BE2C (cell line): Measurements from ENCODE around the gene DCLRE1C.
"Not testable (repeated sequence)": the region's sequence is repeated elsewhere in the genome, so short reads cannot be mapped to it uniquely, and the experiment has no call there.

Experiments used
- DNase-seq: peaks from one replicate; pipeline ENCODE4 v3.0.0-alpha.2; 2020
- H3K27me3 ChIP-seq: fragments of 250-450 bp; sonication (Bioruptor Pico); 2 replicates; pipeline ENCODE4 v1.5.1; 2020; ENCODE audit warnings: mild to moderate bottlenecking
- H3K36me3 ChIP-seq: fragments of 250-450 bp; sonication (Bioruptor Pico); 2 replicates; pipeline ENCODE4 v1.5.1; 2020; ENCODE audit warnings: mild to moderate bottlenecking
- H3K4me1 ChIP-seq: fragments of 250-450 bp; sonication (Bioruptor Pico); 2 replicates; pipeline ENCODE4 v1.5.1; 2020
- H3K4me3 ChIP-seq: 2 replicates; pipeline ENCODE4 v1.5.1; 2011; ENCODE audit warnings: low read depth, low read length
- H3K9me3 ChIP-seq: fragments of 250-450 bp; sonication (Bioruptor Pico); 2 replicates; pipeline ENCODE4 v1.5.1; 2020
- CTCF ChIP-seq: IDR thresholded peaks from 2 replicates; pipeline ENCODE4 v1.5.1; 2012; ENCODE audit warnings: mild to moderate bottlenecking, low read depth, low read length

DCLRE1C gene

GRCh38 chr10:14954934-14955333 is 1.0 kb upstream of the DCLRE1C start:
- DNase-seq = no peak
- no peaks in the 10 kb centered on the region for H3K9me3 ChIP-seq
- no peaks in the 10 kb centered on the region for H3K36me3 ChIP-seq
- H3K4me3 ChIP-seq = peak overlapping the region; percentile 79
- no peak for TF ChIP-seq CTCF
- no peaks in the 10 kb centered on the region for H3K27me3 ChIP-seq
- no peaks in the 10 kb centered on the region for H3K4me1 ChIP-seq

GRCh38 chr10:14953424-14954000 is 384 bp downstream of the DCLRE1C start:
- DNase-seq = no peak
- Histone ChIP-seq H3K36me3 (no peaks in the 10 kb centered on the region), H3K4me1 (no peaks in the 10 kb centered on the region), H3K27me3 (no peaks in the 10 kb centered on the region), H3K9me3 (no peaks in the 10 kb centered on the region), H3K4me3 (peak overlapping the region; percentile 79)
- no peak for TF ChIP-seq CTCF

GRCh38 chr10:14952851-14953423 is 959 bp downstream of the DCLRE1C start:
- peak overlapping the region; percentile 79 for H3K4me3 ChIP-seq
- no peaks in the 10 kb centered on the region for H3K27me3 ChIP-seq
- peak; percentile 11; the same call in 1 of the 2 replicates for TF ChIP-seq CTCF
- no peak for DNase-seq
- H3K36me3 ChIP-seq = no peaks in the 10 kb centered on the region
- no peaks in the 10 kb centered on the region for H3K9me3 ChIP-seq
- no peaks in the 10 kb centered on the region for H3K4me1 ChIP-seq

DNA sequence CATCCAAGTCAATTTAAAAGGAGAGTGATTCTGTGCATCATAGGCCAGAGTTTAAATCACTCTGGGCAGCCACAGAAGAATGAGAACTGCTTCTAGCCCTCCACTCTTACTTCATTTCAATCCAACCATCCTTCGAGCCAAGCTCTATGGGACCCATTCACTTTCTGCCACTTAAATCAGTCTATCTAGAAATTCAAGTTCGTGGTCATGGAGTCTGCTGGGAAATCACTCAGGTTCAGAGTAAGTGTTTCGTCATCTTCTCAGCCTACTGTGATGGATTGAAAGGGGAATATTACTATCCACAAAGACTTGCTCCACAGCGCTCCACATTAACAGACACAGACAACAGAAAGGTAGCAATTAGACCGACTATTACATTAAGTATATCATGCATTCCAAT is 4.6 kb downstream of the DCLRE1C start:
- H3K36me3 ChIP-seq = no peaks in the 10 kb centered on the region; the same call in 1 of the 2 replicates
- no peaks in the 10 kb centered on the region for H3K4me1 ChIP-seq
- no peak for DNase-seq
- H3K9me3 ChIP-seq = no peaks in the 10 kb centered on the region
- no peak overlapping the region for H3K4me3 ChIP-seq
- no peaks in the 10 kb centered on the region for H3K27me3 ChIP-seq
- TF ChIP-seq CTCF = no peak

DNA sequence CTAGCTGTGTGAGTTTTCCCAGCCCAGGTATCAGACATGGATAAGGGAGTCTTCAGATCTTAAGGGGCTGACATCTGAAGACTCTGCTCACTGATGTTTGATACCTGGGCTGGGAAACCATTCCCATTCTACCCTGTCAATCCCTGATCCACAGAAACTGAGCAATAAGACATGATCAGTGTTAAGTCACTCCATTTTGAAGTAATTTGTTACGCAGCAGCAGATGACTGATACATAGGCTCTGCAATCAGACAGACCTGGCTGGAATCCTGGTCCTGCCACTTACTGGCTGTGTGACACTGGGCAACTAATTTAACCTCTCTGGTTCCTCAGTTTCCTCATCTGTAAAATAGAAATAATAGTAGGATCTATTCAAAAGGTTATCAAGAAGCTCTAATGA is 6.6 kb downstream of the DCLRE1C start:
- TF ChIP-seq CTCF = no peak
- Histone ChIP-seq H3K4me3 (no peak overlapping the region), H3K27me3 (no peaks in the 10 kb centered on the region), H3K4me1 (no peaks in the 10 kb centered on the region), H3K36me3 (no peaks in the 10 kb centered on the region; the same call in 1 of the 2 replicates), H3K9me3 (no peaks in the 10 kb centered on the region)
- no peak for DNase-seq

DNA sequence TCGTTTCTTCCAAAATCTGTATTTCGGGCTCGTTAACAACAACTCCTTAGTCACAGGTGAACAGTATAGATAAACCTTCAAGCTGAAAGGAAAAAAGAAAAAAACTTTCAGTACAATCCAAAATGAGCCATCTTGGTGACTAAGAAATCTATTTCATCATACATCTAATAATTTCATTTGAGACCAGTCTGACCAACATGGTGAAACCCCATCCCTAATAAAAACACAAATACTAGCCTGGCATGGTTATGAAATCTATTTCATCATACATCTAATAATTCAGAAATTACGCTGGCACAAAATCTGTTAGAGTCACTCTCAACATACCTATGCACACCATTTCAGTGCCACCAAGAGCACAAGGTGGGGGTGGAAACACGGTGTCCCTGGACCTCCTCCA is 8.8 kb downstream of the DCLRE1C start:
- H3K36me3 ChIP-seq = no peaks in the 10 kb centered on the region; the same call in 1 of the 2 replicates
- H3K4me3 ChIP-seq = no peak overlapping the region
- DNase-seq = no peak
- no peaks in the 10 kb centered on the region for H3K27me3 ChIP-seq
- no peaks in the 10 kb centered on the region for H3K4me1 ChIP-seq
- no peak for TF ChIP-seq CTCF
- H3K9me3 ChIP-seq = no peaks in the 10 kb centered on the region

DNA sequence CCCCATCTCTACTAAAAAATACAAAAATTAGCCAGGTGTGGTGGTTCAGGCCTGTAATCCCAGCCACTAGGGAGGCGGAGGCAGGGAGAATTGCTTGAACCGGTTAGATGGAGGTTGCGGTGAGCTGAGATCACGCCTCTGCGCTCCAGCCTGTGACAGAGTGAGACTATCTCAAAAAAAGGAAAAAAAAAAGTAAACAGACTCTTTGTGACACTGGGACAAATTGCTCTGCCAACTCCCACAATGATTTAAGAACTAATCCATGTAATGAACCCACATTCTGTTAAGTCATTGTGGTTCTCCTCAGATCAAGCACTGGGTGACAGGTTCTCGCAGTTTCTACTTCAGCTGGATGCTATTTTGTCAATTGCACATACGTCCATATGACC is 11.0 kb downstream of the DCLRE1C start:
- H3K9me3 ChIP-seq, H3K27me3 ChIP-seq, H3K36me3 ChIP-seq, DNase-seq, H3K4me3 ChIP-seq, H3K4me1 ChIP-seq: not testable (repeated sequence)

DNA sequence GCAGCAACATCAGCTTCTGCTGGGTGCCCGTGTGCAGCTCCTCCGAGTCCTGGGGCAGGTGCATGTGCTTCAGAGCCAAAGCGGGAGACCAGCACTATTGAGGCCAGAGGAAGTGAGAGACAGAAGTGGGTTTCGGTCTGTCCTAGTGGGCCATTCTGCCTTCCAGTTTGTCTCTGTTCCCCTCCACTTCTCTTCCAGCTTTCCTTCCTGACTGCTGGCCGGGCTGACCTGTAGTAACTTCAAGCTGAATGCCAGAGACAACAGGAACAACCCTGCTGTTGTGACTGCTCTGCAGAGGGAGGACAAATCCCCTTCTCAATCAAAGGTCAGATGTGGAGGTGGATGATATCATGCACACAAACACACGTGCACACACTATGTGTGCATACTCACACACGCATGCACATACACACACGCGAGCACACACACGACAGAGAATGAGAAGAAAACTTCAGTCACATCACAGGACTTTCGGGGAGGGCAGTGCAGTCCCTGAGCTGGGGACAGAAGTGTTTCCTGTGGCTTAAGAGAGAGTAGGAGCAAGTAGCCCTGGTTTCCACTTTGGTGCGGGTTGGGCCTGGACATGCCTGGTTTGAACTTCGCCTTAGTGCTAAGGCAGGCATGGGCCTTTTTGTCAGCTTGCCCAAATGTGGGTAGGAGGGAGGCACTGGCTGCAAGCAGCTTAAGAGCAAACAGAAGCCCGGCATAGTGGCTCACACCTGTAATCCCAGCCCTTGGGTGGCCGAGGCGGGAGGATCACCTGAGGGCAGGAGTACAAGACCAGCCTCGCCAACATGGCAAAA is 11.5 kb downstream of the DCLRE1C start:
- not testable (repeated sequence) for H3K27me3 ChIP-seq, H3K4me3 ChIP-seq, H3K4me1 ChIP-seq, DNase-seq, H3K36me3 ChIP-seq, H3K9me3 ChIP-seq

GRCh38 chr10:14938971-14939370 is 14.9 kb downstream of the DCLRE1C start:
- H3K27me3 ChIP-seq, H3K4me3 ChIP-seq, H3K36me3 ChIP-seq, H3K9me3 ChIP-seq, H3K4me1 ChIP-seq, DNase-seq: not testable (repeated sequence)
